ENCODE data around the gene SPON2.
A peak's percentile ranks its signal among the peaks of the same experiment; 100 is the strongest.

Gene SPON2

DNA sequence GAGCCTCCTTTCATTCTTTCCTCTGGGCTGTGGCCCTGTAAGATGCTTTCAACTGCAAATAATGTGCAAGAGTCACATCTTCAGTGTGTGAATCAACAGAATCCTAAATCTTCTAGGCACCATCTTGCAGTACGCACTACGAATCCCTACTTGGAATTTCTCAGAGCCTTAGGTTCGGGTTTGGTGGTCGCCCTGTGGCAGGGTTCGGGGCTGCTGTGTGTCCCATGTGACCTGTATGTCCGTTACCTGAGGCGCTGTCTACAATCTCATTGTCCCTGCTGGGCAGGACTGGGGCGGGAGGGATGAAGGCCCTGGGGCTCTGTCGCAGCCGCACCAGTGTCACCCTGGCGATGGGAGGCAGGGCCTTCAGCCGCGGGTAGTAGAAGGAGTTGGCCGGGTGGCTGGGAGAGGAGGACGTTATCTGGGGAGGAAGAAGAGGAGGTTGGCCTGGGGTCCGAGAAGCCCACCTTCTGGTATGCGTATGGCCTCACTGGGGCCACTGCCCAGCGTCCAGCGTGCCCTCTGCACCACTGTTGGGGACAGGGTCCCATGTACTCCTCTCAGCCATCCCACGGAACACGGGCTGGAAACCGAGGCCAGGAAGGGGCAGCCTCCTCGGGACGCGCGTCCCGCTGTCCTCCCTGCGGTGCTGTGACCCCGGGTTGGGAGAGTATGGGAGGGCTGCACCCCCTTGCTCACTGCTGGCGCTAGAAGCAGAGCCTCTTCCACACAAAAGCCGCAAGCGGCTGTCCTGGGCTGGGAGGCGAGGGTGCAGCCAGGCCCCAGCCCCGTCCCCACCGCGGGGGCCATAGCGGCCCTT lies 2.0 kb downstream of the SPON2 start:
- no peak for DNase-seq

- DNase-seq, result no peak
Measured at GRCh38 chr4:1169691-1170096, 2.7 kb downstream of the SPON2 start.

DNA sequence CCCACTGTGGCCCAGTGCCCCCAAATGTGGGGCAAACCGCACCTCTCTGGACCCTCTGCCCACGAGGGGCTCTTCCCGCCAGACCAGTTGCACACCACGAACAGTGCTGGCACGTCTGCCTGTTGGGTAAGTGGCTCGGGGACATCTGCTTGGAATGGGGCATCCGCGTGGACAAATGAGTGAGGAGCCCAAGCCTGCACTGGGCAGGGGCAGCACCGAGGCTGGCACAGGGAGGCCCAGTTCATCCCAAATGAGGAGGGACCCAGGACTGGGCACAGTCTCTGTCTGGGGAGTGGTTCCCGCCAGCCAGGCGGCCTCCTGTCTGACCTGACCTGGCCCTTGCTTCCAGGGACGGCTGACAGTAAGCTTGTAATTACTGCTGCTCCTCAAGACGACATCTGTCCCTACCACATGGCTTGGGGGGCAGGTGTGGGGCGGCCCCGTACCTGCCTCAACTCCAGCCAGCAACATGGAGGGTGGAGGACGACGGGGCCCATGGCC lies 3.2 kb downstream of the SPON2 start:
- no peak for DNase-seq

GRCh38 chr4:1168191-1169101 lies 3.9 kb downstream of the SPON2 start:
- peak; percentile 44 for DNase-seq

DNA sequence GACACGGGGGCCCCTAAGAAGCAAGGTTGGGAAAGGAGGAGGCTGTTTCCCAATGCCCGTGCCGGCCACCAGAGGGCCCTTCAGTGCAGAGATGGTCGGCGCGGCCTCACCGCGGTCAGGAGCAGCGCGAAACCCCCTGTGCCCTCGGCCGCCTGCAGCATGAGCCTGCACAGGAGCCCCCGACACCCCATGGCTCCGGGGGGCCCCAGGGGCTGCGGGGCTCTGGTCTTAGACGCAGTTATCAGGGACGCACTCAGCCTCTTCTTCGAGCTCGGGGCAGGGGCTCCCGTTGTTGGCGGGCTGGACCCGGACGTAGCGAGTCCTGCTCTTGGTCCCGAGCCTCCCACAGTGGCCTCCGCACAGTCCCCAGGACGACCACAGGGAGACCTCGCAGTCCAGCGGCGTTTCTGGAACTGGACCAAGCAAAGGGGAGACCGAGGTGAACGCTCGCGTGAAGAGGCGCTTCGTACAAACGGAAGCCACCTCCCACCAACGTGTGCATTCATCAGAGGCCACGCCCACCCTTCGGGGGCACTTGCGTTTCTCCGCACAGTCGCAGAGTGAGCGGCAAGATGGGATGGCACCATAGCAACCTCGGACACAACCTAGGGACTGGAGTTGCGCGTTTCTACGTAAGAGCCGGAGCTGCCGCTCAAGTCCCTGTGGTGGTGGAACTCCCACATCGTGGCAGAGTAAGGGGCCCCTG lies 5.0 kb downstream of the SPON2 start:
- DNase-seq, result peak; percentile 84

DNA sequence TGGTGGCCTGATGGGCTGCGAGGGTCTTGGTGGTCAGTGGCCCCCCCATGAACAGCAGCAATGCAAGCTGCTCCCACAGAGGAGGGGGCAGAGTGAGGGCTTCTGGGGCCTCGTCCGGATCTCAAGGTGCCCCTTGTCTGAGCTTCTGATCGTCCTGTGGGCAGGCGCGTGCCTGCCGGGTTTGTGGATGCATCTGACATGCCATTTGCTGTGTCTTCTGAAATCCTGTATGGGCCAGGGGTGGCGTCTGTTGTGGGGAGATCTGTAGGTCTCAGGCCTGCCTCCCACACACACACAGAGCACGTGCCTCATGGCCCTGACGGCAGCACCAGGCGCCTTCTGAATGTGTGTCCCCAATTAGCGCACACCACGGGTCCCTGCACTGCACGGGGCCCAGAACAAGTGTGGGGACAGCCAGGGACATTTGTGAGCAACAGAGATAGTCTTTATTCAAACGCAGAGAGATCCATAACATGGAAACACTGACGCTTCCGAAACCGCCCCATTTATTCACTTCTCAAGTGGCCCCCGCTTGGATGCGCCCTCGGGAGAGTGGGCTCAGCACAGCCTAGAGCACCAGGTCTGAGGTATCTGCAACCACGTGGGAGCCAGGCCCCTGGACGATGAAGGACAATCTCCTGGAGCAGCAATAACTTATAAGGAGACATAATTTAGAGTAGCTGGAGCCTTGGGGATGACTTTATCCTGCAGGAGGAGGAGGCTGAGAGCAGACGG lies 5.7 kb downstream of the SPON2 start:
- no peak for DNase-seq

DNA sequence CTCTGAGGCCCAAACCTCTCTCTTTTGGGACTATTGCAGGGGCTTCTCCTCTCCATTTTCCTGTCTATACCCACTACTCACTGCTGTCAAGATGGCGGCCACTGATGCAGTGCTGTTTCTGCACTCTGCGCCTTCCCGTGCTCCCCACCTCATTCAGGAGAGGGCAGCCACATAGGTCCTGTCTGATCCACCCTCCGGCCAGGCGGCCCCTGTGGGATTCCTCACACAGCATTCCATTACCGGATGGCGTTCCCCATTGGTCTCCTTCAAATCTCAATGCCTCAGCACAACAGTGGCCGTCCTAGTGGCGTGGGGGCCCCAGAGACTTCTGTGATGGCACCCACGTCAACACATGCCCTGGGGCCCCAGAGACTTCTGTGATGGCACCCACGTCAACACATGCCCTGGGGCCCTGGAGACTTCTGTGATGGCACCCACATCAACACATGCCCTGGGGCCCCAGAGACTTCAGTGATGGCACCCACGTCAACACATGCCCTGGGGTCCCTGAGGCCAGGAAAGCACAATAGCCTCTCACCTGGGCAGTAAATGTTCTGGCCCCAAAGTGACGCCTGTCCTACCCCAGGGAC lies 7.3 kb downstream of the SPON2 start:
- DNase-seq, result no peak

DNA sequence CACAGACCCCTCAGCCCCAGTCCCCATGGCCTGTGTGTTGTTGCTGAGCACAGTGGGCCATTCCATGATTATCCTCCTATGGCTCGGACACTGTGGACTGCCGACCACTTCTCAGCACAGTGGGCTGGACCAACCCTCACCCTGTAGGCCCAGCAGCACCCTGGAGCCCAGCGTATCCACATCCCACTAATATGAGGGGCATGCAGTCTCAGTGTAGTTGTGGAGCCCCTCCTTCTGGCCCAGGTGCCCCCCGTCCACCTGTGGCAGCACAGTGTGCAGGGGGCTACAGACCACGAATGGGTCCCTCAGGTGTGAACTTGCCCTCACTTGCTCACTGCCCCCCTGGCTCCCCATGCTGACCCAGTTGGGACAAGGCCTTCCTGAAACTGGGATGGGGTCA lies 7.9 kb downstream of the SPON2 start:
- no peak for DNase-seq

GRCh38 chr4:1164040-1164439 lies 8.3 kb downstream of the SPON2 start:
- DNase-seq, result no peak

DNA sequence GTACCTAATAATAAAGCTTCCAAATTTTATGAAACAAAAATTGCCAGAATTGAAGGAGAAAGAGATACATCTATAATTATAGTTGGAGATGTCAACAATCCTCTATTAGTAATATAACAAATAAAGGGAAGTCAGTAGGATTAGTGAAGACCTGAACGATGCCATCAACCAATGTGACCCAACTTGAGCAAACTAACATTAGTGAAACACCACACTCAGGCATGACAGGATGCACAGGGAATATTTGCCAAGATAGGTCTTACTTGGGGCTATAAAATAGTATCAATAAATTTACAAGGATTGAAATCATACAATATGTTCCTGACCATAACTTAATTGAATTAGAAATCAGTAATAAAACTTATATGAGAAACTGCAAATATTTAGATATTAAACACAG lies 12.0 kb downstream of the SPON2 start:
- no peak for DNase-seq

GRCh38 chr4:1156069-1156468 lies 16.3 kb downstream of the SPON2 start:
- DNase-seq, result no peak

DNA sequence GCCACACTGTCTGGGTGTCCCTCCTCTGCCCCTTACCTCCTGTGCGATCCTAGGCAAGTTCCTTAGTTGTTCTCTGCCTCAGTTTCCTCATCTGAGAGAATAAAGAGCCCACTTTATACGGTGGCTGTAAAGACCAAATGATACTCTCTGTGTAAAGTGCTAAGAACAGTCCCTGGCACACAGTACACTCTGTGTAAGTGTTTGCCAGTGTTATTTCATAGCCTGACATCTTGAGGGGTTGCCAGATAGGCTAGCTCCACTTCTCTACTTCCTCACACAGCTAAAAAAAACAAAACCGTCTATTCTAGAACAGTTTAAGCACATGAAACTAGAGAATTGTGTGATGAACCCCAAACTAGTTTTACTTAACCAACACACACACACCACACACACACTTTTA lies 17.1 kb downstream of the SPON2 start:
- no peak for DNase-seq

GRCh38 chr4:1154523-1155182 lies 17.7 kb downstream of the SPON2 start:
- DNase-seq, result peak; percentile 47

DNA sequence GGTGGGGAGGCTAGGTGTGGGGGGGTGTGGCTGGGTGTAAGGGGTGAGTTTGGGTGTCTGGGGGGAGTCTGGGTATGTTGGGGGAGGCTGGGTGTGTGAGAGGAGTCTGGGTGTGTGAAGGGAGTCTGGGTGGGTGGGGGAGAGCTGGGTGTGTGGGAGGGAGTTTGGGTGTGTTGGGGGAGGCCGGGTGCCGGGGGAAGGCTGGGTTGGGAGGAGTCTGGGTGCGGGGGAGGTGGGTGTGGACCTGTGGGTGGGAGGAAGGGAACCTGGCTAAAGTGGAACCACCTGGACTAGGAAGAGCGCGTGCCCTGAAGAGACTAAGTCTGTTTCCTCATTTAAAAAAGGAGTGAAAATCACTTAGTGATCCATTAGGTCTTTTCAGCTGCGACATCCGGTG lies 18.3 kb downstream of the SPON2 start:
- DNase-seq, result no peak

- DNase-seq, result no peak
Measured at GRCh38 chr4:1153567-1154090, 18.8 kb downstream of the SPON2 start.

DNA sequence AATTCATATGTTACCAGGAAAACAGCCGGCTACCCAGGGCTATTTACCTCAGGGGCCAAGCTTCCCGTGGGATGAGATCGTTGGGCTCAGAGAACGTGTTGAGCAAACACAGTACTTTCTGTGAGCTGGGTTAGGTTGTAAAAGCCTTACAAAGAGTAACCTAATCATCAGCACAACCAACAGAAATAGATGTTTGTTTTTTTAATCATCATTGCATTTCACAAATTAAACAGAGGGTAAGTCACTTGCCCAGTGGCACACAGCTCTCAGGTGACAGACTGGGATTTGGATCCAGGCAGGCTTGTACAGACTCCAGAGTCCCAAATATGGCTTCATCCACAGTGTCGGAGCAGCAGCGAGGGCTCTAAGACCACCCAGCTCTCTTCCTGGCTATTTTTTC lies 20.1 kb downstream of the SPON2 start:
- no peak for DNase-seq

- no peak for DNase-seq
Measured at GRCh38 chr4:1151541-1151940, 20.8 kb downstream of the SPON2 start.

GRCh38 chr4:1150875-1151274 lies 21.5 kb downstream of the SPON2 start:
- no peak for DNase-seq

GRCh38 chr4:1139860-1140259 lies 32.5 kb downstream of the SPON2 start:
- no peak for DNase-seq

DNA sequence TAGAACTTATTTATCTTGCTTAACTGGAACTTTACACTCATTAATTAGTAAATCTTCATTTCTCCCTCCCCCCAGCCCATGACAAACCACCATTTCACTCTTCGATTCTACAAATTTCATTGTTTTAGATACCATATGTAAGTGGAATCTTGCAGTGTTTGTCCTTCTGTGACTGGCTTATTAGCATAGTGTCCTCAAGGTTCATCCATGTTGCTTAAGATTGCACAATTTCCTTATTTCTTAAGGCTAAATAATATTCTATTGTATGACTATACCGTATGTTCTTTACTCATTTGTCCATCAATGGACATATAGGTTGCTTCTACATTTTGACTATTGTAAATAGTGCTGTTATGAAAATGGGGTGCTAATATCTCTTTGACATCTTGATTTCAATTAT lies 34.5 kb downstream of the SPON2 start:
- no peak for DNase-seq

- no peak for DNase-seq
Measured at GRCh38 chr4:1137063-1137776, 35.2 kb downstream of the SPON2 start.

Data from right forelimb (tissue), 1 donor.